Transverse colon (tissue), 4 donors: ENCODE data around the gene FCHSD2.

Source experiments
- POLR2A ChIP-seq: fragments of 450-650 bp; IDR thresholded peaks from one replicate; pipeline ENCODE4 v1.6.1; 2016; ENCODE audit warnings: antibody characterized with exemption, mild to moderate bottlenecking, moderate library complexity
- POLR2AphosphoS5 ChIP-seq, 3 donors: sonication (generic); formaldehyde crosslinking; IDR thresholded peaks; one replicate each; pipeline ENCODE4 v1.6.1; 2016; ENCODE audit warnings: antibody characterized with exemption in 3 of 3
- TF ChIP-seq, protein P1 (sequence below), 5 experiments: fragments of 200-600 bp in 3 of 5; fragments of 450-650 bp in 2 of 5; sonication (generic) in 3 of 5; IDR thresholded peaks; 1 replicate in 2 of 5; 2 replicates in 3 of 5; pipeline ENCODE4 v1.5.1; 2016 to 2017; ENCODE audit warnings: antibody characterized with exemption in 5 of 5, inconsistent platforms in 3 of 5, mild to moderate bottlenecking in 2 of 5, moderate library complexity in 1 of 5

- TF ChIP-seq POLR2AphosphoS5 (IDR thresholded peaks at IDR 0.05) (no peak), POLR2A (no peak)
- TF ChIP-seq, protein P1, sequence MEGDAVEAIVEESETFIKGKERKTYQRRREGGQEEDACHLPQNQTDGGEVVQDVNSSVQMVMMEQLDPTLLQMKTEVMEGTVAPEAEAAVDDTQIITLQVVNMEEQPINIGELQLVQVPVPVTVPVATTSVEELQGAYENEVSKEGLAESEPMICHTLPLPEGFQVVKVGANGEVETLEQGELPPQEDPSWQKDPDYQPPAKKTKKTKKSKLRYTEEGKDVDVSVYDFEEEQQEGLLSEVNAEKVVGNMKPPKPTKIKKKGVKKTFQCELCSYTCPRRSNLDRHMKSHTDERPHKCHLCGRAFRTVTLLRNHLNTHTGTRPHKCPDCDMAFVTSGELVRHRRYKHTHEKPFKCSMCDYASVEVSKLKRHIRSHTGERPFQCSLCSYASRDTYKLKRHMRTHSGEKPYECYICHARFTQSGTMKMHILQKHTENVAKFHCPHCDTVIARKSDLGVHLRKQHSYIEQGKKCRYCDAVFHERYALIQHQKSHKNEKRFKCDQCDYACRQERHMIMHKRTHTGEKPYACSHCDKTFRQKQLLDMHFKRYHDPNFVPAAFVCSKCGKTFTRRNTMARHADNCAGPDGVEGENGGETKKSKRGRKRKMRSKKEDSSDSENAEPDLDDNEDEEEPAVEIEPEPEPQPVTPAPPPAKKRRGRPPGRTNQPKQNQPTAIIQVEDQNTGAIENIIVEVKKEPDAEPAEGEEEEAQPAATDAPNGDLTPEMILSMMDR (IDR thresholded peaks at IDR 0.05) = no peak
Observed at GRCh38 chr11:72890881-72891280, 251.2 kb downstream of the FCHSD2 start.
